K562 (cell line): ENCODE data around the gene RBM17. TPM values are rescaled to one million over a fixed set of nuclear protein-coding genes. Genes with fewer than 3 reads are reported as not detected.

ENCODE experiments used
- BCLAF1 ChIP-seq, 2 experiments: fragments of 450-650 bp in 1 of 2; IDR thresholded peaks; 2 replicates each; pipeline ENCODE4 v1.6.1; 2011 to 2017; ENCODE audit warnings: low read depth in 2 of 2, antibody characterized with exemption in 1 of 2, borderline replicate concordance in 1 of 2, low read length in 1 of 2, mild to moderate bottlenecking in 1 of 2, mixed read lengths in 1 of 2; ENCODE audit not compliant: control insufficient read depth in 1 of 2
- BRD4 ChIP-seq: fragments of 200-600 bp; sonication (generic); IDR thresholded peaks from 2 replicates; pipeline ENCODE4 v1.6.1; 2017; ENCODE audit warnings: inconsistent platforms
- C11orf30 ChIP-seq: fragments of 450-650 bp; IDR thresholded peaks from 2 replicates; pipeline ENCODE4 v1.6.1; 2016; ENCODE audit warnings: low read depth, mild to moderate bottlenecking
- CUX1 ChIP-seq: fragments of 200-800 bp; sonication (Bioruptor generic); IDR thresholded peaks from 2 replicates; pipeline ENCODE4 v1.6.1; 2016; ENCODE audit warnings: missing genetic modification characterization, missing compliant biosample characterization
- DIDO1 ChIP-seq: fragments of 450-650 bp; IDR thresholded peaks from 2 replicates; pipeline ENCODE4 v1.6.1; 2016; ENCODE audit warnings: low read depth, missing biosample characterization, missing genetic modification characterization
- PBX2 ChIP-seq, 2 experiments: IDR thresholded peaks in 1 of 2; conservative IDR thresholded peaks in 1 of 2; 2 replicates each; pipeline ENCODE4 v1.6.1; 2016; ENCODE audit warnings: low read depth in 2 of 2, mild to moderate bottlenecking in 1 of 2, missing compliant biosample characterization in 1 of 2, missing genetic modification characterization in 1 of 2, moderate library complexity in 1 of 2
- RBBP5 ChIP-seq: fragments of 200-600 bp; sonication (generic); IDR thresholded peaks from 2 replicates; pipeline ENCODE4 v1.6.1; 2012; ENCODE audit warnings: borderline replicate concordance, mild to moderate bottlenecking, low read length, control low read depth, inconsistent platforms; ENCODE audit not compliant: insufficient read depth, poor library complexity, severe bottlenecking
- TEAD4 ChIP-seq, 2 experiments: sonication (generic) in 1 of 2; formaldehyde crosslinking in 1 of 2; IDR thresholded peaks; 2 replicates each; pipeline versions ENCODE4 v1.6.1 to v1.8.0; 2012 to 2022; ENCODE audit warnings: borderline replicate concordance in 1 of 2, inconsistent platforms in 1 of 2, low read length in 1 of 2, mild to moderate bottlenecking in 1 of 2, missing genetic modification reagents in 1 of 2
- ZNF140 ChIP-seq: fragments of 250-450 bp; sonication (Bioruptor Pico); IDR thresholded peaks from 2 replicates; pipeline ENCODE4 v1.8.0; 2021; ENCODE audit warnings: moderate library complexity, mild to moderate bottlenecking, inconsistent platforms
- ZNF507 ChIP-seq: conservative IDR thresholded peaks from 2 replicates; pipeline ENCODE4 v1.6.1; 2017; ENCODE audit warnings: missing genetic modification characterization, missing compliant biosample characterization
- ZNF668 ChIP-seq: fragments of 250-450 bp; sonication (Bioruptor Pico); IDR thresholded peaks from 2 replicates; pipeline ENCODE4 v1.8.0; 2022; ENCODE audit warnings: mild to moderate bottlenecking, inconsistent platforms
- polyA plus RNA-seq, 8 experiments: library from polyadenylated mRNA; depleted of rRNA in 4 of 8; stranded (reverse) in 5 of 8; unstranded in 3 of 8; fragments of >200 nt; fragmentation: Nextera tagmentation in 2 of 8; fragmentation: Illumina TruSeq in 1 of 8; extraction: Ambion mirVana in 2 of 8; extraction: Trizol in 1 of 8; gene quantifications; 2 replicates each; pipeline versions ENCODE4 v1.2.1 to v1.2.3, GENCODE V29; 2011 to 2014; ENCODE audit warnings: inconsistent platforms in 1 of 8, missing spikeins in 1 of 8
- total RNA-seq, 7 experiments: library from RNA; depleted of rRNA in 6 of 7; stranded (reverse); fragments of >200 nt in 6 of 7; fragmentation: Illumina TruSeq in 2 of 7; extraction: Trizol in 2 of 7; gene quantifications; 2 replicates each; pipeline versions ENCODE4 v1.2.1 to v1.2.3, GENCODE V29; 2011 to 2021; ENCODE audit warnings: low replicate concordance in 1 of 7

RBM17 gene
- total and polyA plus RNA-seq, 9 of the 15 experiments (the other 6 are each of a cell fraction or from before 2014, with no cell fraction given), result 23.6 to 217 (median 124) TPM

- TF ChIP-seq BCLAF1 (IDR thresholded peaks at IDR 0.05; ENCODE audit: borderline replicate concordance in 1 of 2, control insufficient read depth in 1 of 2, low read depth in 2 of 2, low read length in 1 of 2) (no peak), ZNF507 (no peak), ZNF668 (CRISPR knock-in tag) (no peak), ZNF140 (CRISPR knock-in tag) (no peak), RBBP5 (peak; percentile 51), CUX1 (CRISPR knock-in tag) (no peak), BRD4 (no peak), DIDO1 (tag) (no peak), C11orf30 (no peak), PBX2 (CRISPR knock-in tag; IDR thresholded peaks at IDR 0.05; ENCODE audit: low read depth) (no peak), PBX2 (tag; conservative IDR thresholded peaks at IDR 0.05; ENCODE audit: low read depth) (no peak), TEAD4 (IDR thresholded peaks at IDR 0.05; ENCODE audit: low read length) (no peak), TEAD4 (CRISPR knock-in tag; IDR thresholded peaks at IDR 0.05; ENCODE audit: borderline replicate concordance) (no peak)
Observed at GRCh38 chr10:6144406-6145165, 55.8 kb downstream of the RBM17 start (continued).
